ENCODE results near the gene EOGT.

EOGT gene

DNA sequence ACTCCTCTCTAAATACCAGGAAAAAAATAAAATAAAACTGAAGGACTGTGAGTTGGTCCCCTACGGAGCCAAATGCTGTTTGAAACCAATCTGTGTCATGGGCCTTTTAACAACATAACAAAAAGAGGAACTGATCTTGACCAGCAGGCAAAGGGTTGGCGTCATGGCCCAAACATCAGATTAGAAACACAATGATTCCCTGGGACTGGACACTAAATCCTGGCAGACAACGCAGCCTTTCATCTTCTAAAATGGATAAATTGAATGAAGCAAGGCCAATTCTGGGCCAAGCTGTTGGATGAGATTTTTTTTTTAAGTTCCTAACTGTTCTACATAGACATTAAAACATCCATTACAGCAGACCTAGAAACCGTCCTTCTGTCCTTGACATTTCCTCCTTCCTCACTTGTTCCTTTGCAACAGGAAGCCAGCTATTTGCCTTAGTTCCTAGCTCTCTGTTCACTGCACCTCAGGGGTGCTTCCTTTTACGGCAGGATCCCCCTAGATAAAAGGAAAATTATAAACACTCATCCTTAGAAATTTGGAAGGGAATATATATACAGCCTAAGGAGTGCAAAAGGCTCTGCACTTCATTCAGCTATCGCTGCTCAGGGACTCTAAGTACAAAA lies 59.6 kb downstream of the EOGT start:
- no peak for DNase-seq

DNA sequence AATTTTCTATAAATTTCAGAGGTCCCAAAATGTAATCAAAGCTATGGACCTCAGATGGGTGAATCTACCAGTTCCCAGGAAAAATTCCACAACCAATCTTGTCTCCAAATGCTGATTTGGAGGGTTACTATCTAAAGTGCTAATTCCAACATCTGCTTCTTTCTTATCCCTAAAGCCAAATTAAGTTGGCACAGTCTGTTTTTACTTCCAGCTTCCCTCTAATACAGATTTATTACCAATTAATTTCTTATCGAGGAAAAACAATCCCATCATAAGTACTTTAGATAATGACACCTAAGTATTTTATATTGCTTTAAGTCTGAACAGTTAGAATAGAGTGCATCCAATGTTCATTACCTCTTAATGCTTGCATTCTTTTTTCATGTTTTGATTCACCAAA lies 68.3 kb downstream of the EOGT start:
- no peak for DNase-seq

DNA sequence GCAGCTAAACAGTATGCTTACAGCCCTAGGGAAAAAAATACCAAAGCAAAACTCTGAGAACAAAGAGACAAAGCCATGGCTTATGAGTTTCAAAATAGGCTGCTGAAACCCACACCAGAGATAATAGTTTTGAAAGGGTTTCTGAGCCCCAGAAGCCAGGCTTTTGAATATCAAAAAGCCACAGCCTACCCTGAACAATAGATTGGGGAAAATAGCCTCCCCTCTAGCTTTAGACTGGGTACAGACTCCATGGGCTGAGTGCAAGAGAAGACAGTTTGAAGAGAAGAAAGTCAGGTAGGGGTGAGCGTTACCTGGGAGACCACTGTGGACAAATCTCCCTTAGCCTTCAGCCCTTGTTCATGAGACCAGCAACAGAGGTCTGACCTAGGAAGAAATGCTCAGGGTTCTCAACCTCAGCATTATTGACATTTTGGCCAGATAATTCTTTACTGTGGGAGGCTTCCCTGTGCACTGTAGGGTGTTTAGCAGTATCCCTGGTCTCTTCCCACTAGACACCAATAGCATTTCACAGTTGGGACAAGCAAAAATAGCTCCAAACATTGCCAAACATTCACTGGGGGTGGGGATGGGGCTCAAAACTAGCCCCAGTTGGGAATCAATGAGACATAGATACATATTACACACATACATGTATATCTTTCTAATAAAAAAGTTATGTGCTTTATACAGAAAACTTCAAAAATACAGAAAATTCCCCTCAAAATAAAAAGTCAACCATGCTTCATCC lies 69.6 kb downstream of the EOGT start:
- no peak for DNase-seq

DNA sequence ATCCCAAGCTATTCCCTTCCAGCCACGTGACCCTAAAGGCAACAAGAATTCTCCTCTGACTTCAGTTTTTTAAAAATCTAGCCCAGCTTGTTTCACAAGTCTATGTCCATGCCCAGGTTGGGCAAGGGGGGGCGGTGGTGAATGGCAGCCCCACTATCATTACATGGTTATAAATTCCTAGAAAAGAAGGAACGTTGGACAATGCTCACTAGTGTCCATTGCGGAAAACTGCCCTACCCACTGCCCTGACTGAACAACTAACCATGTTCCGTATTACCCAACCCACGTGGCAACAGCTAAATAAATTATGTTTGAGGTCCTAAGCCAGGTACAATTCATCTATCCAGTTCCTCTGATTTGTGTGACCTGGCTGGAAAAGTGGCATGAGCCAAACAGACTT lies 72.4 kb downstream of the EOGT start:
- DNase-seq: no peak

DNA sequence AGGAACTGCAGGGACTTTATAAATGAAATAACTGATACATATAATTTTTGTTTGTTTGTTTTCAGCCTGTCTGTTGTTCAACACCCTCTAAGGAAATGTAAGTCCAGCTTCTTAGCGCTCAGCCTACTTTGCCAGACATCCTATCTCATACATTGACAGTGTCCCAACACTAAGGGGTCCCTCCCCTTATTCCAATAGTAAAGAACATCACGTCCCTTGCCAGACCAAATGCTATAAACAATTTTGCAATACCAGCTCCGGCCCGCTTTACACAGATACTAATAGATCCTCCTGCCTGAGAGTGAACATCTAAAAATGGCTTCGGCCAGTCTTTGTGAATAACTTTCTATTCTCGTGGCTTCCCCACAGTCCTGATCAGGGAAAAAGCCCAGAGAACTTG lies 76.6 kb downstream of the EOGT start:
- no peak for DNase-seq

DNA sequence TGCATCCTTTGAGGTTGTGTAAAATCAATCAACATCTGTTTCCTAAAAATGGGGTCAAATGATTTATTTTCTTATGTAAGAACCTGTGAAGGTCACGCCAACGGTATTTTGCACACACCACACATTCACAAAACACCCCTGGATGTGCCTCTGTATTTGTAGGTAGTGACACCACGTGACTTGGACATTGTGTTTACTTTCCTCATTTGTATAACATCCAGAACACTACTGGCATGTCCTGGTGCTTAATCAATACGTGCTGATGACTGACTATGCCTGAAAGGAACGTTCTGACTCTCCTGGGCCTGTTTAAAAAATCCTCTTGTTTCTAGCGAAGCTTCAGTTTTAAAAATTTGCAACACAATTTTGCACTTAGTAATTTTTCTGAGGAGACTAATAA lies 77.7 kb downstream of the EOGT start:
- no peak for DNase-seq

DNA sequence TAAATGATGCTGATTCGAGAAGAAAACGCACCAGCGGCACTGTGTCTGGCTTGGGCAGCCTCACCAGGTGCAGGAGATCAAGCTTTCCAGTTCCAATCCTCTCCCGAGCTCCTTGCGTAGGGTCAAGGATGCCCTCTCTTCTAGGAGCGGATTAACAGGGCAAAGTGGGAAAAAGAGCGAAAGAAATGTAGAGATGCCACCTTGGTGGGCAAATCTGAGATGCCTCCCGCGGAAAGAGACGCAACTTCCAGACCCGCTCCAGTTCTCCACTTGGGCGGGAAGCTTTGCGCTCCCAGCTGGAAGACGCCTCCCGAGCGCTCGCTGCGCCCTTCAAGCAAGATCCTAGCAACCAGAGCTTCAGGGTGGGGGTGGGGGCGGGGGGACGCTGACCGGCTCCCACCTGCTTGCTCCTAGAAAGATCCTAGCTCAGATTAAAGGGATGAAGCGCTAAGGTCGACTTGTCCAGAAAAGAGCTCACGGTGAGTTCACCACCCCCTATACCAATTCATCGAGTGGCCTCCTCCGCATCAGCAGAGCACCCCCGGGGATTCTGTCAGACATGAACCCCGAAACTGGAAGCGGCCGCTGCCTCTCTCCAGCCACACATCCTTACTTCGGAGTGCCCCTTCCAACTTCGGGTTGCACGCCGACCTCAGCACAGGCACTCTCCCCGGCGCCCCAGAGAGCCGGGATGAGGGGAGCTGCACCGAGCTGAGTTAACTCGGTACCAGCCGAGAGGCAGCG lies 81.9 kb downstream of the EOGT start:
- no peak for DNase-seq

Data from NCI-H187 treated with DMSO at 0.1 percent for 48 hours (cell line).